ENCODE results near the gene TMIGD1.

The TMIGD1 gene

GRCh38 chr17:30339086-30339485, 5.2 kb upstream of the TMIGD1 start:
- intact Hi-C loops (cut with DNase I) = no loop called here
- no peak for DNase-seq

GRCh38 chr17:30337393-30337999, 3.6 kb upstream of the TMIGD1 start:
- no peak for DNase-seq
- intact Hi-C loops (cut with DNase I) = no loop called here

GRCh38 chr17:30336369-30337171, 2.7 kb upstream of the TMIGD1 start:
- no peak for DNase-seq
- intact Hi-C loops (cut with DNase I) = no loop called here

- DNase-seq = no peak
- intact Hi-C loops (cut with DNase I) = no loop called here
These were observed 564 bp upstream of the TMIGD1 start for GRCh38 chr17:30334421-30334820.

GRCh38 chr17:30332057-30332542, 1.8 kb downstream of the TMIGD1 start:
- DNase-seq = no peak
- intact Hi-C loops (cut with DNase I) = no loop called here

- intact Hi-C loops (cut with DNase I) = no loop called here
- no peak for DNase-seq
These were observed 7.0 kb downstream of the TMIGD1 start for GRCh38 chr17:30326809-30327208.

GRCh38 chr17:30324723-30325122, 9.1 kb downstream of the TMIGD1 start:
- DNase-seq = no peak
- intact Hi-C loops (cut with DNase I) = no loop called here

- peak in 1 of 42 donors; percentile 13 for DNase-seq
- intact Hi-C loops (cut with DNase I) = no loop called here
These were observed 9.9 kb downstream of the TMIGD1 start for GRCh38 chr17:30323895-30324319.

- DNase-seq = no peak
- intact Hi-C loops (cut with DNase I) = no loop called here
These were observed 10.5 kb downstream of the TMIGD1 start for GRCh38 chr17:30323262-30323894.

GRCh38 chr17:30321314-30321713, 12.5 kb downstream of the TMIGD1 start:
- DNase-seq = no peak
- intact Hi-C loops (cut with DNase I) = no loop called here

- no peak for DNase-seq
- intact Hi-C loops (cut with DNase I) = no loop called here
These were observed 15.7 kb downstream of the TMIGD1 start for GRCh38 chr17:30318155-30318554.

- DNase-seq = no peak
- intact Hi-C loops (cut with DNase I) = no loop called here
These were observed 17.1 kb downstream of the TMIGD1 start for GRCh38 chr17:30316736-30317135.

- intact Hi-C loops (cut with DNase I) = no loop called here
- DNase-seq = no peak
These were observed 18.8 kb downstream of the TMIGD1 start for GRCh38 chr17:30315106-30315505.

- no peak for DNase-seq
- intact Hi-C loops (cut with DNase I) = no loop called here
These were observed 19.4 kb downstream of the TMIGD1 start for GRCh38 chr17:30314474-30314873.

- no peak for DNase-seq
- intact Hi-C loops (cut with DNase I) = no loop called here
These were observed 21.6 kb downstream of the TMIGD1 start for GRCh38 chr17:30312226-30312625.

GRCh38 chr17:30310562-30310961, 23.3 kb downstream of the TMIGD1 start:
- no peak for DNase-seq
- intact Hi-C loops (cut with DNase I) = no loop called here

GRCh38 chr17:30309591-30309990, 24.3 kb downstream of the TMIGD1 start:
- intact Hi-C loops (cut with DNase I) = no loop called here
- no peak for DNase-seq

GRCh38 chr17:30308406-30308805, 25.5 kb downstream of the TMIGD1 start:
- DNase-seq = no peak
- intact Hi-C loops (cut with DNase I) = no loop called here

GRCh38 chr17:30304778-30305177, 29.1 kb downstream of the TMIGD1 start:
- DNase-seq = no peak
- intact Hi-C loops (cut with DNase I) = no loop called here

- no peak for DNase-seq
- intact Hi-C loops (cut with DNase I) = no loop called here
These were observed 31.6 kb downstream of the TMIGD1 start for GRCh38 chr17:30302241-30302640.
